Liver (tissue), 3 donors: Measurements from ENCODE around the gene FKBP15.
"Not testable (repeated sequence)": the region's sequence is repeated elsewhere in the genome, so short reads cannot be mapped to it uniquely, and the experiment has no call there.

Source experiments
- CTCF ChIP-seq: fragments of 150-350 bp; IDR thresholded peaks from 2 replicates; pipeline ENCODE4 v1.5.1; 2017; ENCODE audit warnings: improper control_type of control experiment, low read depth, low read length; ENCODE audit not compliant: missing input control
- EGR1 ChIP-seq, 2 donors: IDR thresholded peaks; 2 replicates each; pipeline ENCODE4 v1.6.1; 2016 to 2018; ENCODE audit warnings: antibody characterized with exemption in 2 of 2, low read depth in 2 of 2
- FOXA1 ChIP-seq: IDR thresholded peaks from 2 replicates; pipeline ENCODE4 v1.6.1; 2016; ENCODE audit warnings: antibody characterized with exemption
- MAX ChIP-seq: IDR thresholded peaks from 2 replicates; pipeline ENCODE4 v1.6.1; 2016; ENCODE audit warnings: antibody characterized with exemption
- NR2F2 ChIP-seq: IDR thresholded peaks from 2 replicates; pipeline ENCODE4 v1.6.1; 2016; ENCODE audit warnings: antibody characterized with exemption
- donor health status: healthy.
- donor health status: healthy.

GRCh38 chr9:113140896-113141295 lies 80.2 kb downstream of the FKBP15 start:
- TF ChIP-seq CTCF; NR2F2; EGR1 (IDR thresholded peaks at IDR 0.05; ENCODE audit: low read depth in 2 of 2); FOXA1; MAX: not testable (repeated sequence)
